UCSD-AML1 (cell line): Measurements from ENCODE around the gene CFAP100.

Experiments
- DNase-seq: peaks from one replicate; lab custom pipeline; 2025; ENCODE audit not compliant: unreplicated experiment; lab: John Stamatoyannopoulos, UW

The CFAP100 gene

DNA sequence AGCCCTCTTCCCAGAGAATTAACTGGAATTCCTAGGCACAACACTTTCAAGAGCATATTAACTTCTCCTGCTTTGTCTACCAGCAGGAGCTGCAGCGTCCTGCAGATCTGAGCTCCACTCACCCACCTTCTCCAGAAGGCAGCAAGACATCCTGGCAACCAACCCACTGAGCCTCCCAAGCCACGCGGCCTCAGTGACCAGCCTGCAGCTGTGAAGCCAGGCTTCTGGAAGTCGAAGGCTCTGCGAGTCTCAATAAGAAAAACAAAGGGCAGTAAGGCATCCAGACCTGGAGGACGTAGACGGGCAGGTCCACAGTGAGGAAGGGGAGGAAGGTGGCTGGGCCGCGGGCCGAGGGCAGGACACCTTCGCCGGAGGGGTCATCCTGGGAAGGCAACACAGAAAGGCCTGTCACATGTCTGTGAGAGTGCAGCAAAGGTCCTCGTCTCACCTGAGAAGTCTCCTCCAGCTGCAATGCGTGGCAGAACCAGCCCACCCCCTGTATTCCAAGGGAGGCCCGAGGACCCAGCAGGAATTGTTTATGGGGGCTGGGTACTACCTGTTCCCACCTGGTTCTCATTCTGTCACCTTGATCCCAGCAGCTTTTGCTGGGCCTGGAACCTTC, 44.7 kb downstream of the CFAP100 start:
- no peak for DNase-seq

DNA sequence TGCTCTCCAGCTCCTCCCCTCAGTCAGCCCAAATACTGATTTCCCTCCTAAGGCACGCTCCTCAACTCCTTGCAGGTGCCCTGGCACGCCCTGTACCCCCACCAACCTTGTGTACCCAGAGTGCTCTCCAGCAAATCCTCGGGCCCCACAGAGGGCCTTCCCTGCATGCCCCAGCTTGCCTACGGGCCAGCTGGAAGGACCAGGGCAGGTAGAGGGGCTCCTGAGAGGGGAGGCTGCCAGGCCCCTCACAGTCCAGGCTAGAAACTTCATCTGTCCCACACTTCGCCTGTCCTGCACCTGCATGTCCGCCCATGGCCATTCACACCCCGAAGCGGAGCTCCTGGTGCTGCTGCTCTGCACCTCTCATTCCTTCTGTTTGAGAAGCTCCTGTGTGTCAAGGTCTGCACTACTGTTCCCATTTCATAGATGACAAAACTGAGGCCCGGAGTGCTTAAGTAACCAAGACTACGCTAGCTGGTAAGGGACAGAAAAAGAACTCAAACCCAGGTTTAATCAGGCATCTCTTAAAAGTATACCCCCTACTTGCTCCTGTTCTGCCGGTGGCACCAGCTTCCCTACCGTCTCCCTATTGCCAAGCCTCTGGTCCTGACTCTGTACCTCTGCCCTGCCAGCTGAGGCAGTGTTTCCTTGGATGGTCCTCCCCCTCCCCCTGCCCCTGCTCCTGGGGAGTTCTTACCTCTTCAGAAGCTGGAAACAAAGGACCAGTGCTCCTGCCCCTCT, 45.4 kb downstream of the CFAP100 start:
- no peak for DNase-seq

DNA sequence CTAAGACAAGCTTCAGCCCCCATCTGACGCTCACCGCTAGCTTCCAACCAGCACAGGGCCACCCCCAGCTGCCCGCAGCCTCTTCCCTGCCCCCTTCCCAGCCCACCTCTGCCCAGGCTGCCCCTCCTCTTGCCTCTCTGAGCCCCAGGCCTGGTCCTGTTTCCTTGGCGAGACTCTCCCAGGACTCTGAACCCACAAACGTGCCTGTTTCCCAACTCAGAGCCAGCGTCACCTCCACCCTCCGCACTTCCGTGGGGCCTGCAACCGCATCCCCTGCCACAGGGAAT, 45.9 kb downstream of the CFAP100 start:
- no peak for DNase-seq

DNA sequence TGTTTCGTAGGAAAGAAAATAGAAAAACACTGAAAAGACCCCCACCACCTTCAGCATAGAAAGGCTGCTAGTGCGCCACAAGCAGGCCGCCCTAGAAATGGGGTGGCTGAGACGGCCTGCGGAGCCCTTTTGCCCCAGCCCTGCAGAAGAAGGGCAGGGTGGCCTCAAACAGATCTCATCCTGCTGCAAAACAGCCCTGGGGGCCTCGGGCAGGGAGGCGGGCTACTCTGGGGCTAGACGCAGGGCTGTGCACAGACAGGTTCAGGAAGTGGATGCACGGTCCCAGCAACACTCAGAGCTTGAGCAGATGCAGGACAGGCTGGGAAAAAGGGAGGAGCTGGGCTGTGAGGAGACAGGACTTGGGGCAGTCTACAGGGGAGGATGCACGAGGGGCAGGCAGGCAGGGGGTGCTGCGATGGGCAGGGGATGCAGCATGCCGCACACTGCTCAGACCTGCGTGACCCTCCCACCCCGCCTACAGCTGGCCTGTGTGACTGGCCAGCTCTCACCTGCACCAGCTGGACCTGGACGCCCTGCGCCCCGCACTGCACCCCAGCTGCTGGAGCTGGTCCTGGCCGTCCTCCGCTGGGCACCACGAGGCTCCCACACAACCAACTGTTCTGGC, 46.7 kb downstream of the CFAP100 start:
- no peak for DNase-seq

DNA sequence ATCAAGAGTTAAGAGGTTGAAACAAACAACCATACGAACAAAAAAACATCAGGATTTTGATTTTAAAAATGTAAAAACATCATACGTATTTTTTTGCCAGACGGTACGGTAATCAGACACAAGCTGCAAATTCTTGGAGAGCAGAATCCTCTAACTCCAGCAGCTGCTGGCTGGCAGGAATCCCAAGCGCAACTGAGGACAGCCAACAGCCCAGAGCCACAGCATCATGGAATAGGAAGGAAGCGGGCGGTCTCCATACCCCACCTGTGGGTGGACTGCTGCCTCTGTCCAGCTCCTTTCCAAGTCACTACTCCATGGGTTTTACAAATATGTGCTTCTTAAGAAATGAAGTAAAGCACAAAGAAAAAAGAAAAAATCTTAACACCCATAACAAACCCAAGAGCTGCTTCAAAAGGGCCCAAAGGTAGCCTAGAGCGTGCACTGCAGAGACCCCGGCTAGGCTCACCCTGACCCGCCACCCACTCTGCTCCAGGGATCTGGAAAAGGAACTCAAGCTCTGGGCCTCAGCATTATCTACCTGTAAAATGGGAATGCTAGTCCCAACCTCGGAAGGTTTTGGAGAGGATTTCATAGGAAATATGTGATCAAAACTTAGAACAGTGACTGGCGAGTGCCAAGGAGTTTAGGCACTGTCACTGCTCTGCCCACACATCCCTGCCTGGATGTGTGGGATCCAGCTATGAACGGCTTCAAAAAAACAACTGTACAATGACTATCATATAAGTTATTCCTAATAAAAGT, 47.6 kb downstream of the CFAP100 start:
- DNase-seq: no peak

DNA sequence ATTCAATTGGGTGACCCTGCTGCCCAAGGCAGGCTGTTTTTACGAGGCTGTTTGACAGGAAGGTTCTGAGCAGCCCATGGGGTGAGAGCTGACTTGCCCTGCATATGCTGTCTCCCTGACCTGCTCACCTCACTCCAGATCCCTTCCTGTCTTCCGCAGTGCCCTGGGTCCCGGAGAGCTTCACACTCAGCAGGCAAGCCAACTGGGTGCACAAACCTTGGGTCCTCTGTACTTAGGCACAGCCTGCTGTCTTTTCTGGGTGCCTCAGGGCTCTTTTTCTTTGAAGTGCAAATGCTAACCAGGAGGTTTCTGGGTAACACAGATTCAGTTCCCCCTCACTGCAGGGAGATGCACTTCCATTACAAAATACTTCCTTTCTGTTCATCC, 48.1 kb downstream of the CFAP100 start:
- DNase-seq: no peak

DNA sequence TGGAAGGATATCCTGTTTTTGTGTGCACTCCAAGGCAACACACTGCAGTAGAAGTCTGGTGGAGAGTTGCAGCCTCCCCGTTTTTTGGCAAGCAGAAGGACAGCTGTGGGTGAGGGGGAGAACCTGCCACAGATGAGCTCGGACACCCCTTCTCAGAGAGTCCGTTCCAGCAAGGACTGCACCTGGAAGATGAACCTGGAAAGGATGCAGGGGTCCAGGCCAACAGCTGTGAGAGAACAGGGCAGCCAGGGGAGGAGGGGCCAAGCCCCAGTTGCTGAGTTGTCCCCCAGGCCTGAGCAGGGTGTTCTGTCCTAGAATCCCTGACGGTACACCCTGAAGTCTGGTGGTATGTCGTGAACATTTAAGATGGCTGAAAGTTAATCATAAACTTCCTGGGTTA, 50.8 kb downstream of the CFAP100 start:
- DNase-seq: no peak

DNA sequence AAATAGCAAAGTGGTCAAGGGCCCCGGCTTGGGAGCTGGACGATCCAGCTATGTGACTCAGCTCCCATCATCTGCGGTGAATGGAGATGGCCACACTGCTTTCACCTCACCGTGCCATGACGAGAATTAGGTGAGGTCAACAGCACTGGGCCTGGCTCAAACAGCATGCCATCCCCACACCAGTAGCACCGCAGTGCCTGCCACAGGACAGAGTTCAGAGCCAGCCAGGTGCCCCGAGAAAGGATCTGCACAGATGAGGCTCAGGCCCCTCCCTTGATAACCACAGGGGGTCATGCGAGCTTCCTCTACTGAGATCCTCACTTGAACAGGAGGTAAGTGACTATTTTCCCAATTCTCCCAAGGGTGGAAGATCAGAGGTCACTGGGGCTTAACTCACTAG, 51.6 kb downstream of the CFAP100 start:
- no peak for DNase-seq

DNA sequence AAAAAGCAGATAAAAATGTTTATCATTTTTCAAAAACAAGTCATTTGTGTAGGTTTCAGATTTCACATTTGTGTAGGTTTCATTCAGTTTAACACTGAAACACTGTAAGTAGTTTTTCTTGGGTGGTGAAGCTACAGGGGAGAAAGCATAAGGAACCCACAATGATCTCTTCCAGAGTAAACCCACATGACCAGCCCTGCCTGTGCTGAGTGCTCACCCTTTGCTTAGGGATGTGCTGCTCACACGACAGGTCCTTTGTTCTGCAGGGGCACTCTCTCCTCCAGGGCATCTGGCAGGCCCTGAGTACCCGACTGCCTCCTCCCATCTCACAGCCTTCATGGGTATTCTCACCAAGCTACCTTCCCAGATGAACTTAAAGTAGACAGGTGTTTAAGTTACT, 52.1 kb downstream of the CFAP100 start:
- DNase-seq: no peak

DNA sequence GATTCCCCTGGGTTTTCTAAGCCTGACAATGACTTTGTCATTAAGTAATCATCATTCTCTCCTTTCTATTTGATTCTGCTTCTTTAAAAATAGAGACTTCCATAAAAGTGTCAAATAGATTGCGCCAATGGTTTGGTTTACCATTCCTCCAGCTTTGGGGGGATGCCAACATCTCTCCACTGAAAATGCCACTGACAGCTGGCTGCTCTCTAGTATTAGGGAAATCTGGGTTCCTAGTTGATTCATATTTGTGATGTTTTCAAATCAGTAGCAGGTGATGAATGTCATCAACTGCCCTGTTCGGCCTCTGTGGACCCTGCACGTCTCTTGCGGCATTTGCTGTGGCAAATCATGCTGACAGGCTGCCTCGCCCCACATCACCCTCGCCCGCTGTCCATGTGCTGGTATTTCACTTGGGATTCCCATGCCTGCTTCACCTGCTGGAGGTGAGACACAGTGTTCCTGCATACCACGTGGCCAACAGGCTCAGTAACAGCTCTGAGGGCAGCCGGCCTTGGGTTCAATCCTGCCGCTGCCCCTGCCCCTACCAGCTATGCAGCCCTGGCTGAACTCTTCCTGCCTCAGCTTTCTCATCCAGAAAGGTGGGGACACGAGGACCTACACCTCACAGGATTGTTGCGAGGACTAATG, 52.9 kb downstream of the CFAP100 start:
- DNase-seq: no peak

DNA sequence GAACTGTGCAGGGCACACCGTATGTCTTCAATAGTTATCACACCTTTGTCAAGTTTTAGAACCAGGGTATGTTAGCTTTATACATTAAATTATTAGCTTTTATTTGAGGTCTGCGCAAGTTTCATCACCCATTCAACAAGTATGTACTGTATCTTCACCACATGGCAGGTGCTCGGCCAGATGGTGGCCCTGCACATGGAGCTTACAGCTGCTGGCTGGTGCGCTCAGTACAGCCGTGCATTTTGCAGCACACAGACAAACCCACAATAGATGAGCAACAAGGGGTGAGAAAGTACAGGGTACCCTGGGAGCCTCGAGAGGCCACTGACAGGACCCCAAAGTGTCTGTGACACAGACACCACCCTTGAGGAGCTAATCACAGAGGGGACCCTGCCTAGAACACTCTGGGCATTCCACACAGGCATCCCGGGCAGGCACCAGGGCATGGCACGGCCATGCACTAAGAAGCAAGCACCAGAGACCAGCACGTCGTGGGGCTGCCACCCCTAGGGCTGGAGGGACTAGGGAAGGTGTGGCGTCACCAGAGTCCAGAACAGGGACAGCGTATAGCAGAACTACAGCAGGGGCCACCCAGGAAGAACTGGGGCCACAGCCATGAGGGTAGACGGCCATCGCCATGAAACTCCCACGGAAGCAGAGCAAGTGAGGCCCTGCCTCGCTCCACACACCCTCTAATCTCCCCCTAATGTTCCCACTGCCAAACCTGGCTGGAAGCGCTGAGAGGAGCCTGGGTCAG, 53.6 kb downstream of the CFAP100 start:
- no peak for DNase-seq

DNA sequence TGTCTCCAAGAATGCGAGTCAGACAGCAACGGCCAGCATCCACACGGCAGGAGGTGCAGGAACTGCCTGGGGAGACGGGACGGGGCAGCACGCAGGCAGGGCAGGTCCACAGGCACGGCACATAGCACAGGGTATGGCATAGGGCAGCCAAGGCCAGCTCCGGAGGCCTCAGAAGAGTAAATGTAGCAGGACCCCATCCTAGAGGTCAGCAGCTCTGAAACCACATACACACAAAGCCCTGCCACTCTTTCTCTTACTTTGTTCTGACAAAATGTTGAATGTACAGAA, 54.1 kb downstream of the CFAP100 start:
- no peak for DNase-seq

DNA sequence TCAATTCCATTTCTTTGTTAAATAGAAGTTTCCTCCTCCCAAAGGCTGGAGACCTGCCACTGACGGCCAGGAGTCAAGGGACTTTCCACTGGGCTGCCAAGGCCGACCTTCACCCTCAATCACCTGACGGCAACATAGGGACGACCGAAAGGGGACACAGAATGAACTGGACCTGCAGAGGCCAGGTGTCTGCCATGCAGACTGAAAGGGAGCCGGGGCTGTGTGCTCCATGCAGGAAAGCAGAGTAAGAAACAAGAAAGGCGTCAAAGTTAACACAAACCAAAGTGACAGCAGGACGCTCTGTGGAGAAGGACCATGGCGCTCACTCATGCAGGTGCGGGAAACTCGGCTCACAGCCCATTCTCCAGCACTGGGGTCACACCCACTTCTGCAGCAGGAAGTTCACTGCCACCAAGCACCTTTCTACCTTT, 54.9 kb downstream of the CFAP100 start:
- no peak for DNase-seq

DNA sequence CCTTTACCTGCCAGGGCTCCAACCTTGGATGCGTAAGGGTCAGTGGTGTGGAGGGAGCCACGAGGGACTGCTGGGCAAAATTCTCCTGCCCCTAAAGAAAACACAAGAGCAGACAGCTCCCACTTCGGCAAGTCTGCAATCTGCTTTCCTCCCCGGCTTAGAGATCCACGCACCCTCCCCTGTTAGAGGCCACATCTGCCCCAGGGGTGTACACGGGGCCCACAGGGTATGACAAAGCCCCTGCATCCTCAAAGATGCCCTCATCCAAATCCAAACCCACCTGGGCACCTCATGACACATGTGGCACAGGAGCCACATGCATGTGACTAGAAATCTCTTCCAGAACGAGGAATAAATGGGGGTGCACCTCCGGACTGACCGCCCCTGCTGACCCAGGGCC, 55.5 kb downstream of the CFAP100 start:
- no peak for DNase-seq

DNA sequence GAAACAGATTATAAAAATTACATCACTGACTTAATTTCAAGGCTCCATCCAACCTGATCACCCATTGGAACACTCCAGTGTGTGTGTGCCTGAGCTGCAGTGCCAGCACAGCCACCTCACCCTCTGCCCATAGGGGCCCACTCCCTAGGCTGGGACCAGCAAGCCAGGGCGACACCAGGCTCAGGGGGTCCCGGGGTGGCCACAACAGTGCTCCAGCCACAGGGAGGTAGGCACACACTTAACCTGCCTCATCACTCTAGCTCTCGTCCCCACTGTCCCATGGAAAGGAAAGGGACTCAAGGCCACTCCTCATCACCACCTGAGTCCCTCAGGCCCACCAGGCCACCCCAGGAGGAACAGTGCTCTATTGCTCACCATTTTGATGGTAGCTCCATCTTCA, 56.0 kb downstream of the CFAP100 start:
- DNase-seq: no peak

DNA sequence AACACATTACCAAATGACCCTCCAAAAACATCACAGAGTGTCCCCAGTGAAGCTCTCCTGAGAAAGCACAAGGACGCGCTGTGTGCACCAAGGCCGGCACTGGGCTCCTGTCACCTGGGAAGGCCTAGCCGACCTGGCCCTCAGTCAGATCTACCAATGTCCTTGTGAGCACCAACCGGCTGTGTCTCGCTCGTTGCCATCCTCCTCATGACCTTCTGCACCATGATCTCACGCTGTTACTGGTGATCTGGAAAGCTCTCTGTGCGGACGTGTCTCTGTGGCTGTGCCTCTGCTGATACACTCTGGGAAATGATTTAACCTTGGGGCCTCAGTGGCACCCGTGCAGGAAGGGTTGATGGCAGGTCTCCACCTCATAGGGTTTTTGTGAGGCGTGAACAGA, 56.8 kb downstream of the CFAP100 start:
- no peak for DNase-seq

DNA sequence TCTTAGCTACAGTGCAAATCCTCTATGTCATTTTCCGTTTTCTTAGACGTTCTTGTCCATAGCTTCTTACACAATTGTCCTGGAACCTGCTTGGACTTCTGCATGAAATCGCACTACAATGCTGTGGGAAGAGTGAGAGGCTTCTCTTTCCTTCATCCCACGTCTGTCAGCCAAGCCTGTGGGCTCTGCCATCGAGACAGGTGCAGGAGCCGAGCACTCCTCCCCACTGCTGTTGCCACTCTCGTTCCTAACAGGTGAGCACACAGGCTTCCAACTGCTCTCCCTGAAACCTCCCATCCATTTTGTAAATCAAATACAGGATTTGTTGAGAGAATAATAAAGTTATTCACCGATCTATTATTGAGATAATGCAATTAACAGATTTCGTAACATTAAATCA, 57.5 kb downstream of the CFAP100 start:
- no peak for DNase-seq

DNA sequence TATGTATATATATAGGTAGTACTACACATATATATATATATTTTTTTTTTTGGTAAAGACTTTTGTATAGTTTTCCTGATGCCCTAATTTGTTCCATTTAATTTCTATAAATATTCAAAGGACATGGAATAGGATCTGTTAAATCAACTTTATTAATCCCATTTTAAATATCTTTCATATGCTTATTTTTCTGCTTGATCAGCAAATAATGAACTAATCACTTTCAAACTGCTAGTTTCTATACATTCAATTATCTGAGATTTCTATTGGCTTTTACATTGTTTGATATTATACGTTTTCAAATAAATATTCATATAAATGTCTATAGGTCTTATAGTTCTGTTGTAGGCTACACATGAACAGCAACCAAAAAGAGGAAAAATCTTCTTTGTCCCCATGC, 59.3 kb downstream of the CFAP100 start:
- no peak for DNase-seq

DNA sequence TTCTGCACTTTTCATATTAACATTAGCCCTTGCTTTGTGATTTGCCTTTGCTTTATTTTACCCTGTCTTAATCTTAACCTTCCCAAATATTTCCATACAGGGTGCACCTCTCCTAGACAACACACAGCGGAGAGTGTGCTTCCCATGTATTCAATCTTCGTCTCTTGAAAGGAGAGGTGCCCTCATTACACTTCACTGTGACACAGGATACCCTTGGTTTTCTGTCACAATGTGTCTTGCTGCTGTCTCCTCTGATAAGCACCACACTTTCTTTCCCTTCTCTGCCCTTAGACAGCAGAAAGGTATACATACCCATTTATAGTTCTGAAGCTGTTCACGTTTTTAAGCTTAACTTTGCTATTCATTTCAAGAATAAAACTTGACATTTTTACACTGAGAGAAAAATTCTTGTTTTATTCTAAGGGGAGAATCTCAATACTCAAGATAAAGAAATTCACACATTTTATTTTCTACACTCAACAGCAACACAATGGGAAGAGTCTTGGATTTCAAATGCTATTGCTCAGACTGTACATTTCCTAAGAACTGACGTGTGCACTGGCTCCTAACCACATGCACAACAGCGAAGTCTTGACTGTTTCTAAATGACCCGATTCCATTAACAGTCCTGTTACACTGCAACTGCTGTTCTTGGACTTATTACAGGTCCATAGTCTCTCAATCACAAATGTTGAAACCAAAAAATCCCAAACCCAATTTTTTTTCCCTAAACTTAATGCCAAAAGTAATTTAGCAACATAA, 59.9 kb downstream of the CFAP100 start:
- DNase-seq: no peak

DNA sequence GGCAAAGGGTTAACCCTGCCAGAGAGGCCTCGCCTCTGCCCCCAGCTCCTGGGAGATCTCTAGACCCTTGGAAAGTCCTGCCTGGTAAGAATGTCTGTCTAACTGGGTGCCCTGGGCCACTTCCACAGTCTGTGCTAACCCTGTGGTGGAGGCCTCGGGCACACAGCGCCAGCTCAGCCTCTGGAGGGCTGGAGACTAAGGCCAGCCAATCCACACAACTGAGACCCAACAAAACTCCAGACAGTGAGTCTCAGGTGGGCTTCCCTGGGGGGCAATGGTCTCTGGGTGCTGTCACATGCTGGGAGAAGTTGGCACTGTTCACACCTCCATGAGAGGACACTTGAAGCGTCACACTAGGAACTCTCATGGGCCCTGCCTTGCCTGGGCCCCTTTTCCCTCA, 61.5 kb downstream of the CFAP100 start:
- no peak for DNase-seq
